Measurements from ENCODE around the gene FPR3. TPM values are rescaled to one million over a fixed set of nuclear protein-coding genes. Genes with fewer than 3 reads are reported as not detected.

Gene FPR3
- total RNA-seq, 1 donor from 2014 or later: not detected

DNA sequence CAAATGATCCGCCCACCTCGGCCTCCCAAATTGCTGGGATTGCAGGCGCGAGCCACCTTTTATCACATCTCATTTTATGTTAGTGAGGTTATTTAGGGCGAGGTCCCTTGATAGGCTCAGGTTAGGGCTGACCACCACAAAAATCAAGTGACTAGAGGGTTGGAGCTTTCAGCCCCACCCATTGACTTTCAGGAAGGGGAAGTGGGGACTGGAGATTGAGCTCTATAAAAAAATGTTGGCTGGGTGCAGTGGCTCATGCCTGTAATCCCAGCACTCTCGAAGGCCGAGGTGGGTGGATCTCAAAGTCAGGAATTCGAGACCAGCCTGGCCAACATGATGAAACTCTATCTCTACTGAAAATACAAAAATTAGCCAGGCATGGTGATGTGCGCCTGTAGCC, 20.1 kb downstream of the FPR3 start:
- Mint-ChIP-seq H3K4me3 (ENCODE audit: unreplicated experiment) (no peak overlapping the region), H3K27ac (ENCODE audit: unreplicated experiment) (no peak overlapping the region), H3K27me3 (ENCODE audit: low read depth, unreplicated experiment) (no peaks in the 10 kb centered on the region), H3K9me3 (ENCODE audit: unreplicated experiment) (peaks cover 6% of the 10 kb centered on the region), H3K36me3 (ENCODE audit: low read depth, unreplicated experiment) (no peaks in the 10 kb centered on the region), H3K4me1 (ENCODE audit: low read depth, unreplicated experiment) (no peaks in the 10 kb centered on the region)
- DNase-seq (ENCODE audit: low read depth): no peak
- no peak for FAIRE-seq
- Histone ChIP-seq H3K4me2 (ENCODE audit: low read length) (no peak overlapping the region), H3K9ac (ENCODE audit: low read length) (no peak overlapping the region), H2AFZ (ENCODE audit: low read depth, low read length) (no peak overlapping the region), H3K27me3 (ENCODE audit: insufficient read depth, low read length) (no peaks in the 10 kb centered on the region), H3K79me2 (ENCODE audit: insufficient read depth, low read length) (no peaks in the 10 kb centered on the region), H4K20me1 (ENCODE audit: insufficient read depth, low read length) (no peaks in the 10 kb centered on the region), H3K9me3 (ENCODE audit: insufficient read depth, low read depth, low read length) (no peaks in the 10 kb centered on the region), H3K36me3 (ENCODE audit: insufficient read depth, low read length) (no peaks in the 10 kb centered on the region), H3K27ac (ENCODE audit: low read depth, low read length) (no peak overlapping the region), H3K4me3 (ENCODE audit: insufficient read depth, low read depth, low read length) (no peak overlapping the region), H3K4me1 (ENCODE audit: insufficient read depth, low read length) (no peaks in the 10 kb centered on the region)
- no peak for TF ChIP-seq EZH2 (IDR thresholded peaks at IDR 0.05; ENCODE audit: insufficient read depth, low read length)
- TF ChIP-seq, protein P1, sequence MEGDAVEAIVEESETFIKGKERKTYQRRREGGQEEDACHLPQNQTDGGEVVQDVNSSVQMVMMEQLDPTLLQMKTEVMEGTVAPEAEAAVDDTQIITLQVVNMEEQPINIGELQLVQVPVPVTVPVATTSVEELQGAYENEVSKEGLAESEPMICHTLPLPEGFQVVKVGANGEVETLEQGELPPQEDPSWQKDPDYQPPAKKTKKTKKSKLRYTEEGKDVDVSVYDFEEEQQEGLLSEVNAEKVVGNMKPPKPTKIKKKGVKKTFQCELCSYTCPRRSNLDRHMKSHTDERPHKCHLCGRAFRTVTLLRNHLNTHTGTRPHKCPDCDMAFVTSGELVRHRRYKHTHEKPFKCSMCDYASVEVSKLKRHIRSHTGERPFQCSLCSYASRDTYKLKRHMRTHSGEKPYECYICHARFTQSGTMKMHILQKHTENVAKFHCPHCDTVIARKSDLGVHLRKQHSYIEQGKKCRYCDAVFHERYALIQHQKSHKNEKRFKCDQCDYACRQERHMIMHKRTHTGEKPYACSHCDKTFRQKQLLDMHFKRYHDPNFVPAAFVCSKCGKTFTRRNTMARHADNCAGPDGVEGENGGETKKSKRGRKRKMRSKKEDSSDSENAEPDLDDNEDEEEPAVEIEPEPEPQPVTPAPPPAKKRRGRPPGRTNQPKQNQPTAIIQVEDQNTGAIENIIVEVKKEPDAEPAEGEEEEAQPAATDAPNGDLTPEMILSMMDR (IDR thresholded peaks at IDR 0.05; ENCODE audit: insufficient read depth, low read depth, low read length): no peak

- no peaks in the 10 kb centered on the region for H3K4me1 Mint-ChIP-seq (ENCODE audit: low read depth, unreplicated experiment)
- H3K27ac ChIP-seq (ENCODE audit: low read depth, low read length): no peak overlapping the region
- H3K9ac ChIP-seq (ENCODE audit: low read length): no peak overlapping the region
- no peak for FAIRE-seq
- H3K27me3 Mint-ChIP-seq (ENCODE audit: low read depth, unreplicated experiment): no peaks in the 10 kb centered on the region
- no peak overlapping the region for H3K4me3 ChIP-seq (ENCODE audit: insufficient read depth, low read depth, low read length)
- no peak overlapping the region for H2AFZ ChIP-seq (ENCODE audit: low read depth, low read length)
- H3K27me3 ChIP-seq (ENCODE audit: insufficient read depth, low read length): no peaks in the 10 kb centered on the region
- no peaks in the 10 kb centered on the region for H3K36me3 Mint-ChIP-seq (ENCODE audit: low read depth, unreplicated experiment)
- no peak overlapping the region for H3K27ac Mint-ChIP-seq (ENCODE audit: unreplicated experiment)
- no peaks in the 10 kb centered on the region for H3K36me3 ChIP-seq (ENCODE audit: insufficient read depth, low read length)
- H3K9me3 ChIP-seq (ENCODE audit: insufficient read depth, low read depth, low read length): peaks cover 3% of the 10 kb centered on the region
- H3K4me1 ChIP-seq (ENCODE audit: insufficient read depth, low read length): no peaks in the 10 kb centered on the region
- no peak overlapping the region for H3K4me2 ChIP-seq (ENCODE audit: low read length)
- H3K9me3 Mint-ChIP-seq (ENCODE audit: unreplicated experiment): peaks cover 4% of the 10 kb centered on the region
- no peak for TF ChIP-seq EZH2 (IDR thresholded peaks at IDR 0.05; ENCODE audit: insufficient read depth, low read length)
- TF ChIP-seq, protein P1 (IDR thresholded peaks at IDR 0.05; ENCODE audit: insufficient read depth, low read depth, low read length): no peak
- H4K20me1 ChIP-seq (ENCODE audit: insufficient read depth, low read length): no peaks in the 10 kb centered on the region
- H3K4me3 Mint-ChIP-seq (ENCODE audit: unreplicated experiment): no peak overlapping the region
- no peaks in the 10 kb centered on the region for H3K79me2 ChIP-seq (ENCODE audit: insufficient read depth, low read length)
- DNase-seq (ENCODE audit: low read depth): no peak
These were observed 21.8 kb downstream of the FPR3 start for GRCh38 chr19:51816711-51817110.

GRCh38 chr19:51820011-51820410, 25.1 kb downstream of the FPR3 start:
- H3K4me3 ChIP-seq (ENCODE audit: insufficient read depth, low read depth, low read length): no peak overlapping the region
- DNase-seq (ENCODE audit: low read depth): no peak
- no peaks in the 10 kb centered on the region for H3K79me2 ChIP-seq (ENCODE audit: insufficient read depth, low read length)
- peaks cover 10% of the 10 kb centered on the region for H3K9me3 ChIP-seq (ENCODE audit: insufficient read depth, low read depth, low read length)
- H3K4me2 ChIP-seq (ENCODE audit: low read length): no peak overlapping the region
- no peaks in the 10 kb centered on the region for H4K20me1 ChIP-seq (ENCODE audit: insufficient read depth, low read length)
- H3K27me3 ChIP-seq (ENCODE audit: insufficient read depth, low read length): no peaks in the 10 kb centered on the region
- Mint-ChIP-seq H3K4me1 (ENCODE audit: low read depth, unreplicated experiment) (no peaks in the 10 kb centered on the region), H3K27ac (ENCODE audit: unreplicated experiment) (no peak overlapping the region), H3K9me3 (ENCODE audit: unreplicated experiment) (peaks cover 4% of the 10 kb centered on the region), H3K4me3 (ENCODE audit: unreplicated experiment) (no peak overlapping the region), H3K27me3 (ENCODE audit: low read depth, unreplicated experiment) (no peaks in the 10 kb centered on the region), H3K36me3 (ENCODE audit: low read depth, unreplicated experiment) (no peaks in the 10 kb centered on the region)
- H2AFZ ChIP-seq (ENCODE audit: low read depth, low read length): no peak overlapping the region
- H3K9ac ChIP-seq (ENCODE audit: low read length): no peak overlapping the region
- no peaks in the 10 kb centered on the region for H3K36me3 ChIP-seq (ENCODE audit: insufficient read depth, low read length)
- H3K4me1 ChIP-seq (ENCODE audit: insufficient read depth, low read length): no peaks in the 10 kb centered on the region
- FAIRE-seq: no peak
- no peak overlapping the region for H3K27ac ChIP-seq (ENCODE audit: low read depth, low read length)
- TF ChIP-seq, protein P1 (IDR thresholded peaks at IDR 0.05; ENCODE audit: insufficient read depth, low read depth, low read length): no peak
- TF ChIP-seq EZH2 (IDR thresholded peaks at IDR 0.05; ENCODE audit: insufficient read depth, low read length): no peak

All from astrocyte (in vitro differentiated cells and primary cell).